HL-60 (cell line): ENCODE results near the gene SLC35G6.
"Not testable (repeated sequence)": the region's sequence is repeated elsewhere in the genome, so short reads cannot be mapped to it uniquely, and the experiment has no call there.

Experiments used
- CTCF ChIP-seq: IDR thresholded peaks from one replicate; pipeline ENCODE4 v1.5.1; 2011; ENCODE audit warnings: low read length, control low read depth, inconsistent platforms; ENCODE audit not compliant: insufficient read depth
- GABPA ChIP-seq: IDR thresholded peaks from 2 replicates; pipeline ENCODE4 v1.6.1; 2012; ENCODE audit warnings: low read depth
- POLR2AphosphoS5 ChIP-seq: IDR thresholded peaks from 2 replicates; pipeline ENCODE4 v1.6.1; 2012; ENCODE audit warnings: low read depth
- REST ChIP-seq: IDR thresholded peaks from 2 replicates; pipeline ENCODE4 v1.6.1; 2012; ENCODE audit warnings: low read depth; ENCODE audit not compliant: insufficient replicate concordance
- SPI1 ChIP-seq: IDR thresholded peaks from 2 replicates; pipeline ENCODE4 v1.6.1; 2012; ENCODE audit warnings: low read depth, mild to moderate bottlenecking, borderline replicate concordance

GRCh38 chr17:7470457-7470973 is 10.7 kb upstream of the SLC35G6 start:
- not testable (repeated sequence) for TF ChIP-seq CTCF, POLR2AphosphoS5, REST, GABPA, SPI1
